Measurements from ENCODE around the gene SLC2A2.

The SLC2A2 gene

DNA sequence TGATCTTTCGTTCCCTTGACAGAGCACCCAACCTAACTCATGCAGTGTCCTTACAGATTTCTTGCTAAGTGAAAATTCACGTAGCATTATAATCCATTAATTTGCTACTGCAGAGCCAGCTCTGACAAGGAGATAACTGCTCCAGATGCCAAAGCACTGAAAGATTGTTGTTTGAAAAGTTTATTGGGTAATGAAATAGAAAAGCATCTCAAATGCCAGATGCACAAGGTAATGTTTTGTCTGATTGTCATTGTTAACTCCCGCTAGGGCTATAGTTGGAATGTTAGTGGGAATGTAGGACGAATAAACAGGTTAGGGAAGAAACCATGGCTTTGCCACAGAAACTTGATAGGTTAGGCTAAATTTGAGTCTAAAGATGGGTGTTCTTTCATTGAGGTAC, 20.2 kb upstream of the SLC2A2 start:
- CTCF ChIA-PET = no interaction called here
- TF ChIP-seq HDGF (IDR thresholded peaks at IDR 0.05; ENCODE audit: borderline replicate concordance) (no peak), FOXM1 (IDR thresholded peaks at IDR 0.05; ENCODE audit: borderline replicate concordance) (no peak), FOXK2 (IDR thresholded peaks at IDR 0.05) (no peak), ELF4 (IDR thresholded peaks at IDR 0.05) (no peak), SUZ12 (IDR thresholded peaks at IDR 0.05) (no peak)
- POLR2A ChIA-PET = no interaction called here
- no peak for DNase-seq (ENCODE audit: extremely low spot score)

DNA sequence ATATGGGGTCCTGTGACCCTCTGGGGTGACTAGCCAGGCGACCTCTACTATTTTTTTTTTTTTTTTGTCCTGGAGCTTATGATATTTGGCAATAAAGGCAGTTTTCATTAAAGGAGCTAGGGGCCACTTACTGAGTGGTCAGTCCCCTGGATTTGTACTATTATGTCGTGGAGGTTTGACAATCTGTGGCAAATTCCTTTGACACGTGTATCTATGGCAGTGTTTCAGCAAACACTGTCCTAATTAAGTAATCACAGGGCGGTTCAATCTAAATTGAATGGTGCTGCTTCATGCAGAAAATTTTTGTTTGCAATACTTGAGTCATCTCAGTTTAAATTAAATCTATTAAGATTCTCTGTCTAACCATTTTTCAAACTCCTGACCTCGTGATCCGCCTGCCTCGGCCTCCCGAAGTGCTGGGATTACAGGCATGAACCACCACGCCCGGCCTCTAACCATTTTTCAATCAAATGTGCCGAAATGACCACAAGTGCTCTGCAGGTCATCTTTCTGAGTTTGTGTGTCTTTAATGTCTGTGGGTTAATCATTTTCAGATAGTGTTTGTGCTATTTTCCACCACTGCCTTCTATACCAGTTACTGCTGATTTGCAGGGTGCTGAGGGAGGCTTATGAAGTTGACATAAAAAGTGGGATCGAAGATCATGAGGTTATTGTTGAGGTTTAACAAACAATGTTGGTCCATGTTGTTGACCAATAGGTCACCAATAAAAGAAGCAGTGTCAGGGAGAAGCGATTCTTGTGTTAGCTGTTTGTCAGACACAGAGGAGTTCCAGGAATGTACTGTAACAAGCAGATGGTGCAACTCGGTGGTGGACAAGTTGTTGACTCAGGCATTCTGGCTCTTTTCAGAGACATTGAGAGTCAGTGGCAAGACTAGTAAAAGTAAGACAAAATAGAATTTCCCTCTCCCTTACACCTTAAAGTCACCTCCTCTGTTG, 18.6 kb upstream of the SLC2A2 start:
- no peak for DNase-seq (ENCODE audit: extremely low spot score)
- TF ChIP-seq ELF4 (IDR thresholded peaks at IDR 0.05) (no peak), L3MBTL2 (conservative IDR thresholded peaks at IDR 0.05) (no peak), TARDBP (IDR thresholded peaks at IDR 0.05) (no peak), BHLHE40 (IDR thresholded peaks at IDR 0.05; ENCODE audit: borderline replicate concordance) (no peak), CTBP1 (IDR thresholded peaks at IDR 0.05; ENCODE audit: borderline replicate concordance) (no peak), SUZ12 (IDR thresholded peaks at IDR 0.05) (no peak), LEF1 (IDR thresholded peaks at IDR 0.05; ENCODE audit: borderline replicate concordance) (no peak), FOXM1 (IDR thresholded peaks at IDR 0.05; ENCODE audit: borderline replicate concordance) (no peak), FOXK2 (IDR thresholded peaks at IDR 0.05) (no peak), ZNF384 (IDR thresholded peaks at IDR 0.05) (no peak), NFRKB (IDR thresholded peaks at IDR 0.05) (no peak), FOXA1 (IDR thresholded peaks at IDR 0.05) (no peak), ARNT (IDR thresholded peaks at IDR 0.05) (no peak), SP1 (IDR thresholded peaks at IDR 0.05) (no peak)
- TF ChIP-seq, protein P1, sequence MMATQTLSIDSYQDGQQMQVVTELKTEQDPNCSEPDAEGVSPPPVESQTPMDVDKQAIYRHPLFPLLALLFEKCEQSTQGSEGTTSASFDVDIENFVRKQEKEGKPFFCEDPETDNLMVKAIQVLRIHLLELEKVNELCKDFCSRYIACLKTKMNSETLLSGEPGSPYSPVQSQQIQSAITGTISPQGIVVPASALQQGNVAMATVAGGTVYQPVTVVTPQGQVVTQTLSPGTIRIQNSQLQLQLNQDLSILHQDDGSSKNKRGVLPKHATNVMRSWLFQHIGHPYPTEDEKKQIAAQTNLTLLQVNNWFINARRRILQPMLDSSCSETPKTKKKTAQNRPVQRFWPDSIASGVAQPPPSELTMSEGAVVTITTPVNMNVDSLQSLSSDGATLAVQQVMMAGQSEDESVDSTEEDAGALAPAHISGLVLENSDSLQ (IDR thresholded peaks at IDR 0.05) = no peak
- CTCF ChIA-PET = no interaction called here
- POLR2A ChIA-PET = no interaction called here

DNA sequence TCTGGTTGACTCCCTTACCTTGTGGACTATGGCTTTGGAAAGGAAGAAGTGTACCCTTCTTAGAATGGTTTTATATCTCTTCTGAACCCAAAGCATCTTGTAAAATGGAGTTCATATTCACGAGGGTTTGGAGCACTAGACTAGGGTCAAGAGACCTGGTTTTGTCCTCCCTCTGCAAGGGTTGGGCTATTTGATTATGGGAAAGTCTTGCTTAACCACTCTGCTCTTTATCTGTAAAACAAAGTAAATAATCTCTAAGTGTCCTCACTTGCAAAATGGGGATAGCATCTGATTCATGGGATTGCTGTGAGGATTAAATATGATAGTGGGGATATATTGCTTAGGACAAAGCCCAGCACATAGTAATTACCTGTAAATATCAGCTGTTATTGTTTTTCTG, 17.9 kb upstream of the SLC2A2 start:
- ChIA-PET CTCF (no interaction called here), POLR2A (no interaction called here)
- no peak for DNase-seq (ENCODE audit: extremely low spot score)
- TF ChIP-seq SP1 (IDR thresholded peaks at IDR 0.05) = no peak
- TF ChIP-seq SUZ12 (IDR thresholded peaks at IDR 0.05) = no peak
- TF ChIP-seq NFRKB (IDR thresholded peaks at IDR 0.05) = no peak
- TF ChIP-seq FOXM1 (IDR thresholded peaks at IDR 0.05; ENCODE audit: borderline replicate concordance) = no peak
- TF ChIP-seq CTBP1 (IDR thresholded peaks at IDR 0.05; ENCODE audit: borderline replicate concordance) = no peak
- TF ChIP-seq HDGF (IDR thresholded peaks at IDR 0.05; ENCODE audit: borderline replicate concordance) = no peak
- TF ChIP-seq TARDBP (IDR thresholded peaks at IDR 0.05) = no peak
- TF ChIP-seq FOXK2 (IDR thresholded peaks at IDR 0.05) = no peak
- no peak for TF ChIP-seq ARNT (IDR thresholded peaks at IDR 0.05)
- TF ChIP-seq FOXA1 (IDR thresholded peaks at IDR 0.05) = no peak
- TF ChIP-seq L3MBTL2 (conservative IDR thresholded peaks at IDR 0.05) = no peak

- CTCF ChIA-PET = no interaction called here
- no peak for DNase-seq (ENCODE audit: extremely low spot score)
- no peak for TF ChIP-seq NFRKB (IDR thresholded peaks at IDR 0.05)
- no peak for TF ChIP-seq ARNT (IDR thresholded peaks at IDR 0.05)
- no peak for TF ChIP-seq FOXM1 (IDR thresholded peaks at IDR 0.05; ENCODE audit: borderline replicate concordance)
- TF ChIP-seq TARDBP (IDR thresholded peaks at IDR 0.05) = no peak
- TF ChIP-seq HDGF (IDR thresholded peaks at IDR 0.05; ENCODE audit: borderline replicate concordance) = no peak
- TF ChIP-seq ELF4 (IDR thresholded peaks at IDR 0.05) = no peak
- no peak for TF ChIP-seq SP1 (IDR thresholded peaks at IDR 0.05)
- TF ChIP-seq BHLHE40 (IDR thresholded peaks at IDR 0.05; ENCODE audit: borderline replicate concordance) = no peak
- TF ChIP-seq CTBP1 (IDR thresholded peaks at IDR 0.05; ENCODE audit: borderline replicate concordance) = no peak
- TF ChIP-seq ZNF384 (IDR thresholded peaks at IDR 0.05) = no peak
- TF ChIP-seq L3MBTL2 (conservative IDR thresholded peaks at IDR 0.05) = no peak
- POLR2A ChIA-PET = no interaction called here
Measured at GRCh38 chr3:171039674-171040073, 13.2 kb upstream of the SLC2A2 start.

DNA sequence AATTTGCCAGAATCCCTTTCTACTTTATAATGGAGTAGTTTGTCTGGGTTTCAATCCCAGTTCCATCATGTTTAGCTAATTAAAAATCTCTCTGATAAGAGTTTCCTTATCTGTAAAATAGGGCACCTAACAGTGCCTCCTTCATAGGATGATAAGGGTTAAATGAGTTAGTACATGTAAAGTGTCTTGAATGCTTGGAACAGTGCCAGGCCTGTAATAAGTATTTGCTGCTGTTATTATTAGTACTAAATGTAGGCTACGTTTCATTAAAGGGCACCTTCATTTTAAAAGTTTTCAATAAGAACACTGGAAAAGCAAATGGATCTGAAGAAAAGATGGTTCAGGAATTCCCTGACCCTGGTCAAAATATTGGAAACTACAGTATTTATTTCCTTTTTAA, 11.8 kb upstream of the SLC2A2 start:
- DNase-seq (ENCODE audit: extremely low spot score) = no peak
- POLR2A ChIA-PET = no interaction called here
- TF ChIP-seq FOXK2 (IDR thresholded peaks at IDR 0.05) (no peak), FOXM1 (IDR thresholded peaks at IDR 0.05; ENCODE audit: borderline replicate concordance) (no peak), ARNT (IDR thresholded peaks at IDR 0.05) (no peak), SP1 (IDR thresholded peaks at IDR 0.05) (no peak), HDGF (IDR thresholded peaks at IDR 0.05; ENCODE audit: borderline replicate concordance) (no peak), L3MBTL2 (conservative IDR thresholded peaks at IDR 0.05) (no peak), NFRKB (IDR thresholded peaks at IDR 0.05) (no peak)
- CTCF ChIA-PET = no interaction called here

GRCh38 chr3:171028779-171029232, 2.3 kb upstream of the SLC2A2 start:
- TF ChIP-seq ARNT (IDR thresholded peaks at IDR 0.05) = no peak
- TF ChIP-seq L3MBTL2 (conservative IDR thresholded peaks at IDR 0.05) = no peak
- no peak for TF ChIP-seq ZNF384 (IDR thresholded peaks at IDR 0.05)
- no peak for TF ChIP-seq ELF4 (IDR thresholded peaks at IDR 0.05)
- TF ChIP-seq SP1 (IDR thresholded peaks at IDR 0.05) = no peak
- no peak for TF ChIP-seq TARDBP (IDR thresholded peaks at IDR 0.05)
- TF ChIP-seq FOXA1 (IDR thresholded peaks at IDR 0.05) = no peak
- no peak for TF ChIP-seq FOXM1 (IDR thresholded peaks at IDR 0.05; ENCODE audit: borderline replicate concordance)
- TF ChIP-seq LEF1 (IDR thresholded peaks at IDR 0.05; ENCODE audit: borderline replicate concordance) = no peak
- no peak for TF ChIP-seq NFRKB (IDR thresholded peaks at IDR 0.05)
- TF ChIP-seq, protein P1 (IDR thresholded peaks at IDR 0.05) = no peak
- no peak for TF ChIP-seq SUZ12 (IDR thresholded peaks at IDR 0.05)
- no peak for TF ChIP-seq CTBP1 (IDR thresholded peaks at IDR 0.05; ENCODE audit: borderline replicate concordance)
- ChIA-PET CTCF (no interaction called here), POLR2A (interaction anchor here (1.0 kb wide), 1 partner anchor 11 kb away, joined by 4 read pairs; no protein-coding TSS in a partner anchor)
- no peak for DNase-seq (ENCODE audit: extremely low spot score)

Data from HEK293T (cell line).